HCT116 (cell line): Measurements from ENCODE around the gene KRCC1.

Experiments
- CBX3 ChIP-seq: IDR thresholded peaks from 2 replicates; pipeline ENCODE4 v1.6.1; 2012; ENCODE audit warnings: low read depth
- ELF1 ChIP-seq: IDR thresholded peaks from 2 replicates; pipeline ENCODE4 v1.6.1; 2012; ENCODE audit warnings: low read depth, borderline replicate concordance
- POLR2A ChIP-seq: IDR thresholded peaks from 2 replicates; pipeline ENCODE4 v1.7.0; 2011; ENCODE audit warnings: borderline replicate concordance; ENCODE audit not compliant: insufficient read depth, insufficient read length; ENCODE audit errors: extremely low read depth
- RAD21 ChIP-seq: IDR thresholded peaks from 2 replicates; pipeline ENCODE4 v1.6.1; 2012; ENCODE audit warnings: low read depth, mild to moderate bottlenecking
- SRF ChIP-seq: IDR thresholded peaks from 2 replicates; pipeline ENCODE4 v1.6.1; 2012; ENCODE audit warnings: low read depth
- TCF7L2 ChIP-seq: IDR thresholded peaks from 2 replicates; pipeline ENCODE4 v1.7.0; 2011; ENCODE audit warnings: borderline replicate concordance, inconsistent platforms; ENCODE audit not compliant: insufficient read depth, insufficient read length; ENCODE audit errors: extremely low read depth
- YY1 ChIP-seq: IDR thresholded peaks from 2 replicates; pipeline ENCODE4 v1.6.1; 2011; ENCODE audit warnings: low read length, low read depth, moderate library complexity, mild to moderate bottlenecking; ENCODE audit not compliant: insufficient replicate concordance; ENCODE audit errors: extremely low read depth
- ZFX ChIP-seq: fragments of 450-650 bp; IDR thresholded peaks from 2 replicates; pipeline ENCODE4 v1.6.1; 2017
- ZNF274 ChIP-seq: fragments of 200-500 bp; sonication (Bioruptor generic); IDR thresholded peaks from 2 replicates; pipeline ENCODE4 v1.6.1; 2014; ENCODE audit warnings: mild to moderate bottlenecking, low read depth, low read length, inconsistent platforms
- TF ChIP-seq, protein P1 (sequence below): IDR thresholded peaks from 2 replicates; pipeline ENCODE4 v1.6.1; 2012
- TF ChIP-seq, protein P2 (sequence below), 3 experiments: fragments of 200-600 bp in 1 of 3; sonication (generic) in 1 of 3; IDR thresholded peaks in 2 of 3; conservative IDR thresholded peaks in 1 of 3; 2 replicates each; pipeline ENCODE4 v1.5.1; 2012 to 2017; ENCODE audit warnings: low read depth in 2 of 3, low read length in 2 of 3, antibody characterized with exemption in 1 of 3, borderline replicate concordance in 1 of 3, control low read depth in 1 of 3, mild to moderate bottlenecking in 1 of 3, mixed read lengths in 1 of 3, mixed run types in 1 of 3, moderate library complexity in 1 of 3; ENCODE audit not compliant: insufficient read depth in 1 of 3

DNA sequence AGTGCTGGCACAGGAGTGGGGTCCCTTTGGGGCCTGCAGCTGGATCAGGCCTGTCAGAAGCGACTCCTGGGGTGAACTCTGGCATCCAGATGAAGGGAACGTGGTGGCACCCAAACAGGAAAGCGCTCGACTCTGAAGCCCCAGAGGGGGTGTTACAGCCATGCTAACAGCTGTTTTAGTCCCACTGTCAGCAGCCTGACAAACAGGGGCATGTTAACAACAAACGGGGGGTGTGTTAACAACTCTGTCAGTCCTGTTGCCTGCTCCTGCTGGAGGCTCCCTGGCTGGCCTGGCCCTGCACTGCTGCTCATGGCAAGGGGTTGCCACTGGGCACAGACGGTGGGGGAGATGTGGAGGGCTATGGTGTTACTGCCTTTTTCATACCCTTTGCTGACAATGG is 36.7 kb downstream of the KRCC1 start:
- TF ChIP-seq, protein P1, sequence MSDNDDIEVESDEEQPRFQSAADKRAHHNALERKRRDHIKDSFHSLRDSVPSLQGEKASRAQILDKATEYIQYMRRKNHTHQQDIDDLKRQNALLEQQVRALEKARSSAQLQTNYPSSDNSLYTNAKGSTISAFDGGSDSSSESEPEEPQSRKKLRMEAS = no peak
- TF ChIP-seq, protein P2, sequence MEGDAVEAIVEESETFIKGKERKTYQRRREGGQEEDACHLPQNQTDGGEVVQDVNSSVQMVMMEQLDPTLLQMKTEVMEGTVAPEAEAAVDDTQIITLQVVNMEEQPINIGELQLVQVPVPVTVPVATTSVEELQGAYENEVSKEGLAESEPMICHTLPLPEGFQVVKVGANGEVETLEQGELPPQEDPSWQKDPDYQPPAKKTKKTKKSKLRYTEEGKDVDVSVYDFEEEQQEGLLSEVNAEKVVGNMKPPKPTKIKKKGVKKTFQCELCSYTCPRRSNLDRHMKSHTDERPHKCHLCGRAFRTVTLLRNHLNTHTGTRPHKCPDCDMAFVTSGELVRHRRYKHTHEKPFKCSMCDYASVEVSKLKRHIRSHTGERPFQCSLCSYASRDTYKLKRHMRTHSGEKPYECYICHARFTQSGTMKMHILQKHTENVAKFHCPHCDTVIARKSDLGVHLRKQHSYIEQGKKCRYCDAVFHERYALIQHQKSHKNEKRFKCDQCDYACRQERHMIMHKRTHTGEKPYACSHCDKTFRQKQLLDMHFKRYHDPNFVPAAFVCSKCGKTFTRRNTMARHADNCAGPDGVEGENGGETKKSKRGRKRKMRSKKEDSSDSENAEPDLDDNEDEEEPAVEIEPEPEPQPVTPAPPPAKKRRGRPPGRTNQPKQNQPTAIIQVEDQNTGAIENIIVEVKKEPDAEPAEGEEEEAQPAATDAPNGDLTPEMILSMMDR (IDR thresholded peaks at IDR 0.05 in 2 of 3, conservative IDR thresholded peaks at IDR 0.05 in 1 of 3; ENCODE audit: borderline replicate concordance in 1 of 3, insufficient read depth in 1 of 3, low read depth in 2 of 3, low read length in 2 of 3) = no peak
- TF ChIP-seq RAD21 = no peak
- no peak for TF ChIP-seq ZFX
- no peak for TF ChIP-seq POLR2A
- no peak for TF ChIP-seq ZNF274
- TF ChIP-seq YY1 = no peak
- no peak for TF ChIP-seq CBX3
- TF ChIP-seq SRF = no peak
- TF ChIP-seq ELF1 = no peak
- no peak for TF ChIP-seq TCF7L2
